Duodenal mucosa (tissue), 2 donors: ENCODE results near the gene HEATR9.

ENCODE experiments used
- H3K27ac ChIP-seq: one replicate; pipeline ENCODE4 v1.7.0; 2013; ENCODE audit warnings: low read depth, low read length
- H3K27me3 ChIP-seq, 2 donors: one replicate each; pipeline ENCODE4 v1.7.0; 2013; ENCODE audit warnings: low read length in 2 of 2, control low read depth in 1 of 2; ENCODE audit not compliant: insufficient read depth in 2 of 2, control insufficient read depth in 1 of 2
- H3K36me3 ChIP-seq, 2 donors: one replicate each; pipeline ENCODE4 v1.7.0; 2013; ENCODE audit warnings: low read length in 2 of 2, control low read depth in 1 of 2; ENCODE audit not compliant: insufficient read depth in 2 of 2, control insufficient read depth in 1 of 2
- H3K4me1 ChIP-seq, 2 donors: one replicate each; pipeline ENCODE4 v1.7.0; 2013; ENCODE audit warnings: low read length in 2 of 2, control low read depth in 1 of 2; ENCODE audit not compliant: insufficient read depth in 2 of 2, control insufficient read depth in 1 of 2
- H3K4me3 ChIP-seq, 2 donors: one replicate each; pipeline ENCODE4 v1.7.0; 2013; ENCODE audit warnings: low read length in 2 of 2, low read depth in 1 of 2
- H3K9ac ChIP-seq, 2 donors: one replicate each; pipeline ENCODE4 v1.7.0; 2013; ENCODE audit warnings: low read length in 2 of 2, low read depth in 1 of 2
- H3K9me3 ChIP-seq, 2 donors: one replicate each; pipeline ENCODE4 v1.7.0; 2013; ENCODE audit warnings: low read length in 2 of 2, control low read depth in 1 of 2; ENCODE audit not compliant: control insufficient read depth in 1 of 2

HEATR9 gene

GRCh38 chr17:35808240-35808961 lies 60.3 kb downstream of the HEATR9 start:
- peaks cover 24 to 28% of the 10 kb centered on the region in 2 donors for H3K4me1 ChIP-seq
- H3K27ac ChIP-seq: no peak overlapping the region
- no peaks in the 10 kb centered on the region for H3K36me3 ChIP-seq
- no peaks in the 10 kb centered on the region for H3K27me3 ChIP-seq
- peak overlapping the region; percentile 68 to 82 for H3K9ac ChIP-seq
- no peaks in the 10 kb centered on the region for H3K9me3 ChIP-seq
- peak overlapping the region; percentile 87 to 96 for H3K4me3 ChIP-seq

DNA sequence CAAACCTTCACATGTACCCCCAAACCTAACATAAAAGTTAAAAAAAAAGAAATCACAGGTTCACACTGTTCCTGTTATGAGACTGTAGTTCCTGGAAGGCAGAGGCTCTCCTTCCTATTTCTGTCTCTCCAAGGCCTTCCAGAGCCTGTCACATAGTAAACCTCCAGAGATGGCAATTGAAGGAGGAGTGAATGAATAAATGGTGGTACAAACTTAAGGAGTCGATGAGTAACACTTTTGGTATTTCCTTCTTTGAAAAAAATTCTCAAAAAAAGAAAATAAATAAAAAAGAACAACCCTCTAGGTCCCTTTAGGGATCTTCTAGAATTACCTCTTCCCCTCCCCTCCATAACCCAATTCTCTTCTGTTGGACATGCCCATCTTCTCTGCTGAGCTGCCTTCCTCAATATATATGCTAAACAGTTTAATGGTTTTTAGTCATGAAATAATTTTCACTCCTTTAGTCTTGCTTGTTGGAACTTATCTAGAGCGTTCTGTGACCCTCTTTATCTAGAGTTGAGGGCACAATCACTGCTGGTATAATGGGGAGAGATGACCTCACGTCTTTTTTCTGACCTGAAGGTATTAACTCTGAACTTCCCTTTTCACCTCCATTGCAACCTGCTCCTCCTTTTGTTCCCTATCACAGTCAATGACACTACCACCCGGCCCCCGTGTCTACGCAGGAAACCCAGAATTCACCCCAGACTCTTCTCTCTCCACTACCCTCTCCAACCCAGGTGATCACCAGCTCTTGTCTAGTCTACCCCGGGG lies 61.1 kb downstream of the HEATR9 start:
- Histone ChIP-seq H3K9me3 (no peaks in the 10 kb centered on the region), H3K4me3 (no peak overlapping the region), H3K27me3 (no peaks in the 10 kb centered on the region), H3K36me3 (no peaks in the 10 kb centered on the region), H3K27ac (no peak overlapping the region), H3K9ac (no peak overlapping the region), H3K4me1 (peaks cover 24 to 28% of the 10 kb centered on the region in 2 donors)
